22Rv1 (cell line): ENCODE data around the gene CDHR5.

ENCODE experiments used
- ZFX ChIP-seq: fragments of 450-650 bp; IDR thresholded peaks from 2 replicates; pipeline ENCODE4 v1.6.1; 2017; ENCODE audit warnings: antibody characterized with exemption, borderline replicate concordance
- TF ChIP-seq, protein P1 (sequence below): fragments of 450-650 bp; IDR thresholded peaks from 2 replicates; pipeline ENCODE4 v1.5.1; 2017; ENCODE audit warnings: mild to moderate bottlenecking

DNA sequence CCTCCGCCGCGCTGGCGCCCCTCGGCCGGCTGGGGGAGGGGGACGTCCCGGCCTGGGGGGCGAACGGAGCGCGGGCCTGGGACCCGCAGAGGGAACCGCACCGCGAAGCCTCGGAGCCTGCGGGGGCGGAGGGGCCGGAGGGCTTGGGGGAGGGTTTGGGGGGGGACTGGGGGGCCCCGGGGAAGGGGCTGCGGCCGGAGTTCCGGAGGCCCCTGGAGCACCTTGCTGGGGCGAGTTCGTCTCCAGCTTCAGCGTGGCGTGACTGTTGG, 2.5 kb upstream of the CDHR5 start:
- TF ChIP-seq, protein P1, sequence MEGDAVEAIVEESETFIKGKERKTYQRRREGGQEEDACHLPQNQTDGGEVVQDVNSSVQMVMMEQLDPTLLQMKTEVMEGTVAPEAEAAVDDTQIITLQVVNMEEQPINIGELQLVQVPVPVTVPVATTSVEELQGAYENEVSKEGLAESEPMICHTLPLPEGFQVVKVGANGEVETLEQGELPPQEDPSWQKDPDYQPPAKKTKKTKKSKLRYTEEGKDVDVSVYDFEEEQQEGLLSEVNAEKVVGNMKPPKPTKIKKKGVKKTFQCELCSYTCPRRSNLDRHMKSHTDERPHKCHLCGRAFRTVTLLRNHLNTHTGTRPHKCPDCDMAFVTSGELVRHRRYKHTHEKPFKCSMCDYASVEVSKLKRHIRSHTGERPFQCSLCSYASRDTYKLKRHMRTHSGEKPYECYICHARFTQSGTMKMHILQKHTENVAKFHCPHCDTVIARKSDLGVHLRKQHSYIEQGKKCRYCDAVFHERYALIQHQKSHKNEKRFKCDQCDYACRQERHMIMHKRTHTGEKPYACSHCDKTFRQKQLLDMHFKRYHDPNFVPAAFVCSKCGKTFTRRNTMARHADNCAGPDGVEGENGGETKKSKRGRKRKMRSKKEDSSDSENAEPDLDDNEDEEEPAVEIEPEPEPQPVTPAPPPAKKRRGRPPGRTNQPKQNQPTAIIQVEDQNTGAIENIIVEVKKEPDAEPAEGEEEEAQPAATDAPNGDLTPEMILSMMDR = no peak
- no peak for TF ChIP-seq ZFX
